ENCODE results near the gene DGKI. TPM values are rescaled to one million over a fixed set of nuclear protein-coding genes. Genes with fewer than 3 reads are reported as not detected.

DGKI gene
- total and polyA plus RNA-seq, 11 donors: 0.36 to 4.6 (median 1.0) TPM

GRCh38 chr7:137661634-137662033 lies 185.1 kb downstream of the DGKI start:
- DNase-seq (no peak), ATAC-seq (no peak)
- Histone ChIP-seq H3K9me3 (no peaks in the 10 kb centered on the region), H3K27me3 (no peaks in the 10 kb centered on the region), H3K4me1 (peaks cover 0 to 18% (median 7%) of the 10 kb centered on the region in 12 donors), H3K36me3 (no peaks in the 10 kb centered on the region), H3K4me3 (no peak overlapping the region), H3K27ac (no peak overlapping the region)
- intact Hi-C loops (cut with DNase I): loop anchor here in 1 of 10 donors (5.0 kb wide), 1 partner anchor 346 kb away; no protein-coding TSS in a partner anchor
- TF ChIP-seq POLR2A (IDR thresholded peaks at IDR 0.05): no peak
- TF ChIP-seq CTCF (IDR thresholded peaks at IDR 0.05): no peak
- 85 to 93% (median 91%) methylated on average over 4 of the region's 4 CpGs for WGBS, 4 donors

DNA sequence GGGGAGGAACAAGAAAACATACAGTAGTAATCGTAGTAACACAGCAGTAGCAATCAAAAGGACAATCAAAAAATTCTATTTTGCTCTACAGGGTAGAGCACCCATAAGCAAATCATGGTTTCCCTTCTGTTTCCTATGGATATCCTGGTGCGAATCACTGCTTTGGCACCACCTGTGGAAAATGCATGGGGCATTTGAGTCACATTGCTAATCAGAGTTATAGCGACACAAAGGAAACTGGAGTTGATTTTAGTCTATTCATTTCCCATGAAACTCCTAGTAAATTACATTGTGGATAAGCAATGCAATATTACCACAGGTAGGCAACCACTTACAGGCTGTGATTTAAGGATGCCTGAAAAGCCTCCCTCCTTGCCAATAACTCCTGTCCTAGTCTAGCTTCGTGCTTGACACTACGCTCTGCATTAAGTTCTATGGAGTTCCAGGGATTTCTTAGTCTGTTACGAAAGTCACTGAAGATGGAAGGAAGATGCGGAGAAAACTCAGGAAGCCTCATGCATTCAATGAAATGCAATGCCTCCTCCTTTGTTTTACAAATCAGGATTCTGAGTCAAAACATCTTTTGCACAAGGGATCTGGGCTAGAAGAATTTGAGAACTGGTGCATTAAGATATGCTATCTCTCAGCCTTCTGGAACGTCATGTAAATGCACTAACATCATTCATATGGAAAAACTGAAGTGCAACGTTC lies 188.4 kb downstream of the DGKI start:
- WGBS, 4 donors: 77 to 80% (median 78%) methylated on average over 9 of the region's 9 CpGs
- Histone ChIP-seq H3K27me3 (no peaks in the 10 kb centered on the region), H3K4me1 (peaks cover 0 to 25% (median 10%) of the 10 kb centered on the region in 12 donors), H3K27ac (no peak overlapping the region), H3K36me3 (no peaks in the 10 kb centered on the region), H3K9me3 (no peaks in the 10 kb centered on the region), H3K4me3 (no peak overlapping the region)
- ATAC-seq (peak in 1 of 4 donors; percentile 33), DNase-seq (no peak)
- intact Hi-C loops (cut with DNase I): loop anchor here in 7 of 10 donors (5.0 kb wide), 3 partner anchors 239 to 354 kb away; no protein-coding TSS in a partner anchor
- TF ChIP-seq POLR2A (IDR thresholded peaks at IDR 0.05) (no peak), CTCF (IDR thresholded peaks at IDR 0.05) (no peak)

DNA sequence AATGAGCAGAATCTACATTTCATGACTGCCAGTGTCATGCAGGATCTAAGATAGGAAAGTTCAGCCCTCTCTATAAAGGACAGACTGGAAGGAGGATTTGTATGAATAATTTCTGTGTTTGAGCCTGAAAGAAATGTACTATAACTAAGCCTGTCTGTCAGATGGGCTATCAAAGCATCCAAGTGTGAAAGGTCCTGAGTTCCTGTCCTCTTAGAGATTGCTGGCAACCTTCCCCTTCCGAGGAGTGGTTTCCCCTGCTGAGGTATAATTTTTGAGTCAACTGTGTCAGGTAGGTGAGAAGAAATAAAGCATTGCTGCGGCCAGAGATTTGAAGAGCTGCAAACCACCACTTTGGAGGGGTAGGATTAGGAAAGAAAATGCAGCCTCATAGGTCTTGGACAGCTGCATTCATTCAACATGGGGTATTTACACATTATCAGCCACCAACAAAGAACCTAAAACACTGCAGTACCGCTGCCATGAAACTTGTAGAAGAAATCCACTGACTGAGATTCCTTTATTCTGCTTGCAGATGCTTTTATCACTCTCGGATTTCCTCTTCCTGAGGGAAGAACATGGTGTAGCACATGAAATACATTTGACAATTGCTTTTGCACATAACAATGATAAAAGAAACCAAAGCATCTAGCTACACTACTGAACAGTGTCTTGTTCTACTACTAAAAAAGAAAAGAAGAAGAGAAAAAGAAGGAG lies 189.1 kb downstream of the DGKI start:
- Histone ChIP-seq H3K9me3 (no peaks in the 10 kb centered on the region), H3K36me3 (no peaks in the 10 kb centered on the region), H3K27ac (peak overlapping the region in 2 of 12 donors; percentile 22 to 28), H3K4me3 (no peak overlapping the region), H3K4me1 (peaks cover 0 to 25% (median 10%) of the 10 kb centered on the region in 12 donors), H3K27me3 (no peaks in the 10 kb centered on the region)
- no peak for TF ChIP-seq POLR2A (IDR thresholded peaks at IDR 0.05)
- TF ChIP-seq CTCF (IDR thresholded peaks at IDR 0.05): no peak
- intact Hi-C loops (cut with DNase I): loop anchor here in 9 of 10 donors (2.0 to 5.0 kb wide), 5 partner anchors 240 to 355 kb away; no protein-coding TSS in a partner anchor
- WGBS, 4 donors: 58 to 67% (median 64%) methylated on average over 4 of the region's 4 CpGs
- DNase-seq (no peak), ATAC-seq (no peak)

GRCh38 chr7:137656850-137657232 lies 189.9 kb downstream of the DGKI start:
- ATAC-seq (peak in 1 of 4 donors; percentile 30), DNase-seq (no peak)
- H3K4me1 ChIP-seq: peaks cover 0 to 25% (median 10%) of the 10 kb centered on the region in 12 donors
- H3K4me3 ChIP-seq: no peak overlapping the region
- TF ChIP-seq CTCF (IDR thresholded peaks at IDR 0.05): no peak
- TF ChIP-seq POLR2A (IDR thresholded peaks at IDR 0.05): no peak
- peak overlapping the region in 4 of 12 donors; percentile 3 to 28 (median 6) for H3K27ac ChIP-seq
- 48 to 65% (median 61%) methylated on average over 3 of the region's 3 CpGs for WGBS, 4 donors
- intact Hi-C loops (cut with DNase I): loop anchor here (1.0 to 5.0 kb wide), 6 partner anchors 240 to 355 kb away; no protein-coding TSS in a partner anchor
- H3K36me3 ChIP-seq: no peaks in the 10 kb centered on the region
- H3K9me3 ChIP-seq: no peaks in the 10 kb centered on the region
- H3K27me3 ChIP-seq: no peaks in the 10 kb centered on the region
